ENCODE data around the gene ANO10.
"Not testable (repeated sequence)": the region's sequence is repeated elsewhere in the genome, so short reads cannot be mapped to it uniquely, and the experiment has no call there.

The ANO10 gene

DNA sequence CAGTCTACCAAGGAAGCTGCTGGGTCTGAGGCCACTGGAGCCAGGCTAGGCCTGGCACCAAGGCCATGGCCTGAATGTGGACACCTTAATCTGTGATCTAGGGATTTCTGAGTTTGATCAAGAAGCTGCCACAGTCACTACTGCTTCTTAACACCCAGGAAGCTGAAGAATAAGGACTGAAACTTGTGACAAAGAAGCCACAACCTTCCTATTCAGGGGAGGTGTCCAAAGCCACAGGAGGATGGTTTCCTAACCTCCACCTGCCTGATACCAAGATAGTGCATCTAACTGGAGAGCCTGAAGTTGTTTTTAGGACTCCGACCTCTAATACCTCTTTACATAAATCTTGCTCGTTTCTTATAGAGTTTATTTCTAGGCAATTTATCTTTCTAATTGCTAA, 5.5 kb upstream of the ANO10 start:
- ATAC-seq = peak; percentile 70
- no peak for DNase-seq

DNA sequence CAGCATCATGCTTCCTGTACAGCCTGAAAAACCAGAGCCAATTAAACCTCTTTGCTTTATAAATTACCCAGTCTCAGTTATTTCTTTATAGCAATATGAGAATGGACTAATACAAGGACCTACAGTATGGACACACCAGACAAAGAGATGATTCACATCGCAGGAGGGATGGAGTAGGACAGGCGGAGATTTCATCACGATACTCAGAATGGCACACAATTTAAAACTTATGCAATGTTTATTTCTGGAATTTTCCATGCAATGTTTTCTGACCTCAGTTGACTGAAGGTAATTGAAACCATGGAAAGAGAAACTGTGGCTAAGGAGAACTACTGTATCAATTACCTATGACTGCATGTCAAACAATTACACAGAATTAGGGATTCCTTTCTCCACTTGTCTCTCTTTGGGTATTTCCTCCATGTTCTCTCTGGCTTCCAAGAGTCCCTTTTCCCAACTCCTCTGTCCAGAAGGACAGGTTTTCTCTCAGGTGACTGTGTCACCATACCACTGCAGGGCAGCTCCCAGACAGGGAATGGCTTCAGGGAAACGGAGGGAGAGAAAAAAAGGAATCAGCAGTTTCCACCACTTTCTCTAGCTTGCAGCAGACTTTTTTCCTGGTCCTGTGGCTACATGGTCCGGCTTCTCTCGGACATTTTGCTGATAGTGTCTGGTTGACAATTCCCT, 3.0 kb upstream of the ANO10 start:
- DNase-seq (no peak), ATAC-seq (no peak)

DNA sequence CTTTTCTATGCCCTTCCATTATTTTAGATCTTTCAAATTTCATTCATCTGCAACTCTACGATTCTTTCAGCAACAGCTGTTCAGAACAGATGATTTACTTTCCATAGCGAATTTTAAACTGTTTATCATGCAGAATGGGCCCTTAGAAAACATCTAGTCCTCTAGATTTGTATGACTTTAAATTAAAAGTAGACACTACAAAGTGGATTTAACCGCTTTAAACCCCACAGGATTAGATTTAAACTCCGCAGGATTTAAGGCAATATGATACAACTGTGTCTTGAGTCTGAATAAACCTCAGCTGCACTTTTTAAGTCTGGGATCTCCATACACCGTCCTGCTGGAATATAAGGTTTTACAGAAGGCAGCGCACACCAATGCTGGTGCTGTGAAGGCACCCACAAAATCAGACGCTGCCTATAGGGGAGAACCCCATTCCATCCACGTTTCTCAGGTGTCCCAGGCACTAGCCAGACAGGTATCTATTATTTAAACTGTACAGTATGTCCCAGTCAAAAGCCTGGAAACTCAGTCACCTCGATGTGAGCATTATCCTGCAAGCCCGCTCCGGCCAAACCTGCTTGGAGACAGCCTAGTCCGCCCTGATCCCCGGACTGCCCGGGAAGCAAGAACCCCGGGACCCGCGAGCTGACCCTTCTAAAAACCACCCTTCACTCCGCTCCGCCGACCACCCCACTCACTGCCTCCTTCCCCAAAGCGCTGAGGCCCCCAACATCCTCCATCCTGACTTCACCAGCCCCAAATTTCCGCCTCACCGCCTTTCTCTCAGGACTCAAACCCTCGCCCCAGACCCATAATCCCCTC, 768 bp downstream of the ANO10 start:
- ATAC-seq (no peak), DNase-seq (no peak)

DNA sequence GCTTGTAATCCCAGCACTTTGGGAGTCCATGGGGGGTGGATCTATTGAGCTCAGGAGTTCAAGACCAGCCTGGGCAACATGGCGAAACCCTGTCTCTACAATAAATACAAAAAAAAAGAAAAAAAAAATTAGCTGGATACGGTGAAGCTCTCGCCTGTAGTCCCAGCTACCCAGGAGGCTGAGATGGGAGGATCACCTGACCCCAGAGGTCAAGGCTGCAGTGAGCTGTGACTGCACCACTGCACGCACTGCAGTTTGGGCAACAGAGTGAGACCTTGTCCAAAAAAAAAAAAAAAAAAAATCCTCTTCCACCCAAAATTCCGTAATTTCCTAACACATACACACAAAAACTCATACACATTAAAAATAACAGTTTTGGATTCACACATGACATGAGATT, 2.2 kb downstream of the ANO10 start:
- DNase-seq (no peak), ATAC-seq (no peak)

DNA sequence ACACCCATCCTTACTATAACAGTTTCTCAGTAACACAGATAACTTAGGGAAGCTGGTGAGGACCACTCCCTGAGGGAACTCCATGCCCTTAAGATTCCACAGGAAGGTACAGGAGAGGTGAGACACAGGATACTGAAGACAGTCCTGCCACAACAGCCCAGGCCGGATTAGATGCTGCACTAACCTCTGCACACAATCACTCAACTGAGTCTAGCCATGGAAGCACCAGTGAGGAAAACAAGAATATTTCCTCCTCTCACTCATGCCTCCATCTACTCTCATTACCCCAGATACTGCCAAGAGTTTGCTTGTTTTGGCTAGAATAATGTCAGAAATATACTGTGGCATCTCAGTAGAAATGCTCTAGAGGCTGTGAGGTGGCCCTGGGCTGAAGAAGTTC, 3.7 kb downstream of the ANO10 start:
- DNase-seq (no peak), ATAC-seq (no peak)

DNA sequence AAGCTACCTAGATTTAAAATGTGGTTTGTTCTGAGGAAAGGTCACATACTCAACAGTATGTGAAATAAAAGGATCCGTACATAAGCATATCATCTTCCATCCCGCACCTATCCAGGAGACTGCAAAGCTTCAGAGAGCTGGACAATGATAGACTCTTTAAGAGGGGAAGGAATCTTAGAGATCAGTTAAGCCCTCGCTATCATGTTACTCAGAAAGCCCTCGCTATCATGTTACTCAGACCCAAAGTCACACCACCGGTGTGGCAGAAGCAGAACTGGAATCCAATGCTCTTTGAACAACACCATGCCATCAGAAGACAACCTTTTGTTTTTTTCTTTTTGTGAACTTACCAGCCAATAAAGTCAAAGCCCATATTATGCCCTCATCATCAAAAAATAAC, 5.8 kb downstream of the ANO10 start:
- no peak for ATAC-seq
- no peak for DNase-seq

DNA sequence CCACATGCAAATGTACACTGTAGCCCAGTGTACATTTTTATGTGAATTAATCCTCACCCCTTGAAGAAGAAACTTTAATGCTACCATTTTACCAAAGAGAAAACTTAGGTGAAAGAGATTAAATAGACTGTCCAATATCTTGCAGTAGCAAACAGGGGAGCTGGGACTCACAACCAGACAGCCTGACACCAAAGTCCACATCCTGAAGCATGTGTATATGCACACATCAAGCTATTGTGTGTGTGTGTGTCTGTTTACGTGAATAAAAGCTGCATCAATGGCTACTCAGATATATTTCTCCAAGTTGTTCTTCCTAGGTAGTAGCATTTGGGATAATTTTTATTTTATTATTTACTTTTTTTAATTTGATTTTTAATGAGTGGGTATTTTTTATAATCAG, 6.7 kb downstream of the ANO10 start:
- ATAC-seq (no peak), DNase-seq (no peak)

DNA sequence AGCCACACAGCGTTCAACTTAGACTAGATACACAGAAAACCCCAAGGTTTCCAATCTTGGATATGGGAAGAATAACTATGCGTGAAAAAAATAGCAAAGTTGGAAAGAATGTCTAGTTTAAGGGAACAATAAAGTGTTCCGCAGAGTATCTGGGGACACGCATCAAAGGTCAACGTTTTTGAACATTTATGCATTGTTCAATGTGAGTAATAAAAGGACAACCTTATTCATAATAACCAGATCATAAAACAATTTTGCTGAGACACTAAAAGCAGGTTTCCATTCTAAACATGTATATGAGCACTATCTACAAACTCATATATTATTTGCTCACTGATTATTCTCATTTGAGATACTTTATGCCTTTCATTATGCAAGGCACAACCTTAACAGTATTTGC, 7.8 kb downstream of the ANO10 start:
- no peak for ATAC-seq
- DNase-seq = no peak

DNA sequence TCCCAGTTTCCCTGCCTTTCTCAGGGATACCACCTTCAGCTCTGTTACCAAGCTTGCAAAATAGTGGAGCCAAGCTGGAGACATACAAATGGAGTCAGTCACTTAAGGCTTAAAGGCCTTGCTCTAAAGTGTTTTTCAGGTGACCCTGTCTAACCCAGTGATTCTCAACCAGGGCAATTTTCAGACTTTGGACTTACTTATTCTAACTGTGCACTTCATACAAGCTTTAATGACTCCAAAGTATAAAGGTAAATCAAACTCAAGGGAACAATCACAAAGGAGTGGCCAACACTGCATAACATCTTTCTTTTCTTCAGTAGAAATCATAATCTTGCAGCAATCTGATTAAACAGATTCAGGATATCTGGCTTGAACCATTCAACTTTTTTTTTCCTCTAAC, 9.4 kb downstream of the ANO10 start:
- DNase-seq (no peak), ATAC-seq (no peak)

DNA sequence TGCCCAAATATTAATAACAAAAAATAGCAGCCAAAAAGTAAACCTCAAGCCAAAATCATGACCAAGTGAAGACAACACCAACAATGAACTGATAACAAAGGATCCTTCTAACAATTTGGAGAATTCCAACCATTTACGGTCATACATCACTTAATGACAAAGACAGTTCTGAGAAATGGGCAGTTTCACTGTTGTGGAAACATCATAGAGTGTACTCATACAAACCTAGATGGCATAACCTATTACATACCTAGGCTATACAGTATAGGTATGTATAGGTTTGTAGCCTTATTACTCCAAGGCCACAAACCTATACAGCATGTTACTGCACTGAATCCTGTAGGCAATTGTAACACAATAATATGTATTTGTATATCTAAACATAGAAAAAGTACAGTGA, 12.4 kb downstream of the ANO10 start:
- no peak for ATAC-seq
- DNase-seq = no peak

DNA sequence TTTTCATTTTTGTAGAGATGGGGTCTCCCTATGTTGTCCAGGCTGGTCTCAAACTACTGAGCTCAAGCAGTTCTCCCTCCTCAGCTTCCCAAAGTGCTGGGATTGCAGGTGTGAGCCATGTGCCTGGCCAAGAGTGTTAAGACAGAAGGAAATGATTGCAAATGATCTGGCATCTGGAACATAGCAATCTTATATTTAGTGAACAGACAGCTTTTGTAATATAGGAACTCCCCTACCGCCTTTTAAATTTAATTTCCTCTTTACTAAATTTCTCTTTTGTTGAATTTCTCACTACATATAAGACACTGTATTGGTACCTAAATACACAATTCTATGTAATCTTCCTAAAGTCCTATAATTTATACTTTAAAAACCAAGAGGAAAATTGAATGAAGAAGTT, 13.1 kb downstream of the ANO10 start:
- no peak for ATAC-seq

DNA sequence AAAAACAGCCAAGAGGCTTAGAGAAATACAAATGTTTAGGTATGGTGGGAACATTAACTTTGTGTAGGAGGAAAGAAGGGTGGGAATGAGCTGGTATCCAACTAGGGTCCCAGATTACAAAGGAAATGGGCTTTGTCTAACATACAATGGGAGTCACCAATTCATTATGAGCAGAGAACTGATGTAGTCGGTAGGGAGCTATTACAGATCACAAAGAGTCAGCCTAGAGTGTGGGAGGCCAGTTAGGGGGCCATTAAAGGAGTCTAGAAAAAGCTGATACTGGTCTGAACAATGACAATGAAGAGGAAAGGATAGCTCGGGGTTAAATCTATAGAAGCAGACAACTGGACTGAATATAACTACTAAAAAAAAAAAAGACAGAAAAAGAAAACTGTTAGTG, 15.5 kb downstream of the ANO10 start:
- DNase-seq (no peak), ATAC-seq (no peak)

More for the DNA sequence above, 13.1 kb downstream of the ANO10 start:
- no peak for DNase-seq

DNA sequence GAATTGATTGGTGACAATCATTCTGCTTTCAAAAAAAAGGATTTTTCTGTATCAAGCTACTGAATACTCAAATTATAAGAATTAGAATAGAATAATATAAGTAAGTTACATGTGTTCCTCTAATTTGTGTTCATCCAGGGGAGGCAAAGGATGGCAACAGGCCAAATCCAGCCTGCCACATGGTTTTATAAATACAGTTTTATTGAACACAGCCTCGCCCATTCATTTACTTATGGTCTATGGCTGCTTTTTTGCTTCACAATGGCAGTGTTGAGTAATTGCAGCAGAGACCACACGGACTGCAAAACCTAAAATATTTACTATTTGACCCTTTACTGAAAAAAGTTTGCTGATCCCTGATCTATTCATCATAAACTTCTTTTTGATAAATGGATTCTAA, 21.9 kb downstream of the ANO10 start:
- DNase-seq, ATAC-seq: not testable (repeated sequence)

DNA sequence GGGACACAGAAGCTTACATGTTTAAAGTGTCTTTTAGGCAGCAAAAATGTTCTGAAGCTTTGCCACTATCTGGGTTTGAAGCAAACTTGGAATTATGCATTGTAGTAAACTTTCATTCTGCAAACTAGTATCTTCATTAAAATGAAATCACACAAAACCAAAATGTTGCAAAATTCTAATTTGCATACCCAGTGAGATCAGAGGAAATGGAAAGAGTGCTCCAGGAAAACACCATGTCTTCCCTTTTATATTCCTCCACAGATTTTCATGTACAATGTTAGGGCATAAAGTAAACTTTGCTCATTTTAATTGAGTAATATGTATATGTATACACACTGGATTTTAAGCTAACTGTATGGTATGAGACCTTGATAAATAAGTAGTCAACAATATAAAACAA, 23.9 kb downstream of the ANO10 start:
- ATAC-seq (no peak), DNase-seq (no peak)

DNA sequence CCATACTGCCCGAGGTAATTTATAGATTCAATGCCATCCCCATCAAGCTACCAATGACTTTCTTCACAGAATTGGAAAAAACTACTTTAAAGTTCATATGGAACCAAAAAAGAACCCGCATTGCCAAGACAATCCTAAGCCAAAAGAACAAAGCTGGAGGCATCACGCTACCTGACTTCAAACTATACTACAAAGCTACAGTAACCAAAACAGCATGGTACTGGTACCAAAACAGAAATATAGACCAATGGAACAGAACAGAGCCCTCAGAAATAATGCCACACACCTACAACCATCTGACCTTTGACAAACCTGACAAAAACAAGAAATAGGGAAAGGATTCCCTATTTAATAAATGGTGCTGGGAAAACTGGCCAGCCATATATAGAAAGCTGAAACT, 25.6 kb downstream of the ANO10 start:
- not testable (repeated sequence) for DNase-seq, ATAC-seq

DNA sequence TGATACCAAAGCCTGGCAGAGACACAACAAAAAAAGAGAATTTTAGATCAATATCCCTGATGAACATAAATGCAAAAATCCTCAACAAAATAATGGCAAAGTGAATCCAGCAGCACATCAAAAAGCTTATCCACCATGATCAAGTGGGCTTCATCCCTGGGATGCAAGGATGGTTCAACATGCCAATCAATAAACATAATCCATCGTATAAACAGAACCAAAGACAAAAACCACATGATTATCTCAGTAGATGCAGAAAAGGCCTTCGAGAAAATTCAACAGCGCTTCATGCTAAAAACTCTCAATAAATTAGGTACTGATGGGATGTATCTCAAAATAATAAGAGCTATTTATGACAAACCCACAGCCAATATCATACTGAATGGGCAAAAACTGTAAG, 26.5 kb downstream of the ANO10 start:
- ATAC-seq, DNase-seq: not testable (repeated sequence)

DNA sequence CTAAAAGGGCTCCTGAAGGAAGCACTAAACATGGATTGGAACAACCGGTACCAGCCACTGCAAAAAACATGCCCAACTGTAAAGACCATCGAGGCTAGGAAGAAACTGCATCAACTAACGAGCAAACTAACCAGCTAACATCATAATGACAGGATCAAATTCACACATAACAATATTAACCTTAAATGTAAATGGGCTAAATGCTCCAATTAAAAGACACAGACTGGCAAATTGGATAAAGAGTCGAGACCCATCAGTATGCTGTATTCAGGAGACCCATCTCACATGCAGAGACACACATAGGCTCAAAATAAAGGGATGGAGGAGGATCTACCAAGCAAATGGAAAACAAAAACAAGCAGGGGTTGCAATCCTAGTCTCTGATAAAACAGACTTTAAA, 28.2 kb downstream of the ANO10 start:
- not testable (repeated sequence) for DNase-seq, ATAC-seq

DNA sequence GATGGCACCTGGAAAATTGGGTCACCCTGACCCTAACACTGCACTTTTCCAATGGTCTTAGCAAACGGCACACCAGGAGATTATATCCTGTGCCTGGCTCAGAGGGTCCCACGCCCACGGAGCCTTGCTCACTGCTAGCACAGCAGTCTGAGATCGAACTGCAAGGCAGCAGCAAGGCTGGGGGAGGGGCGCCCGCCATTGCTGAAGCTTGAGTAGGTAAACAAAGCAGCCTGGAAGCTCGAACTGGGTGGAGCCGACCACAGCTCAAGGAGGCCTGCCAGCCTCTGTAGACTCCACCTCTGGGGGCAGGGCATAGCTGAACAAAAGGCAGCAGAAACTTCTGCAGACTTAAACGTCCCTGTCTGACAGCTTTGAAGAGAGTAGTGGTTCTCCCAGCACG, 29.9 kb downstream of the ANO10 start:
- ATAC-seq, DNase-seq: not testable (repeated sequence)

DNA sequence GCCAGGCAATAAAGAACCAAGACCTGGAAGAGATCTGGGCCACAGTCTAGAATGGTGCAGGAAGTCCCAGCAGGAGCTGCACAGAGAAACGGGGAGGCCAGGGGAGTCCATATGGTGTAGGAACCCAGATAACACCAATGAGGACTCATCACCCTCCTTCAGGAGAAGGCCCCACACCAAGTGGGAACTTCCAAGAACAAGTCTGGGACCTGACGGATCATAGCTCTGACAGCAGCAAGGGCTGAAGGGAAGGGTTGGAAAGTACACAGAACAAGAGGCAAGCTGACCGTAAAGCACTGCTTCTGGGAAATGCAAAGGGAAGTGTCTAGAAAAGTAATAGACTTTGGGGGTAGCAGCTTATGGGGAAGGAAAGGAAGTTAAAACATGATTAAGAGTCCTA, 34.5 kb downstream of the ANO10 start:
- DNase-seq = no peak
- no peak for ATAC-seq

DNA sequence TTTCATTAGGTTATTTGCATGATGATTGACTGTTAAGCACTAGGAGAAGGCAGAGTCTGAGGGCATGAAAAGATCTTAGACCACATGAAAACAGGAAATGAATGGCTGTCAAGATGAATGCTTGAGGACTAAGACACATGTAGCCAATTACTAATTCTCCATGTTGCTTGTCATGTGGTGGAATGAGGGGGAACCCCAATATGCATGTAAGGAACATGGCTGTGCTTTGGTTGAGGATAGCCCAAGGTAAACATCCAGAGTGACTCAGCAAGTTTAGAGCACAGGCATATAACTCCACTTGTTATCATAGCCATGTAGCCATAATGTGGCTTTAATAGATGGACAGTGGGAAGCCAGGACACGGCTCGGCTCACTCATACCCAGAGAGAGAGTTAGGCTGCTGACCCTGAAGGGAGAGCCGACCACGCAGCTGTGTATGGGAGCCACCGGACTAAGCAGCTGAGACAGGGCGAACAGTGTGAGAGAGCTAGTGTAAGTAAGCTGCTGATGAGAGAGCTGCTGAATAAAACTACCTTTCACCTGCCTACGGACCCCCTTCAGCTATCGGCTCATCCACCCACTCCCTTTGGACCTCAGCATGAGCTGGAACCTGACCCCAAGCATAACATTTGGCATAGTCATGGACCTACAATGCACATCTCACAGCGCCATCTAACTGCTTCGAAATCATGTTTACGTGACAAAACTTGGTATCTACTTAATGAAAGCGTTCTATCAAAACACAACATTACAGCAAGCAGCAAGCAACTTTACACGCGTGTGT, 37.6 kb downstream of the ANO10 start:
- ATAC-seq (peak; percentile 49), DNase-seq (no peak)

DNA sequence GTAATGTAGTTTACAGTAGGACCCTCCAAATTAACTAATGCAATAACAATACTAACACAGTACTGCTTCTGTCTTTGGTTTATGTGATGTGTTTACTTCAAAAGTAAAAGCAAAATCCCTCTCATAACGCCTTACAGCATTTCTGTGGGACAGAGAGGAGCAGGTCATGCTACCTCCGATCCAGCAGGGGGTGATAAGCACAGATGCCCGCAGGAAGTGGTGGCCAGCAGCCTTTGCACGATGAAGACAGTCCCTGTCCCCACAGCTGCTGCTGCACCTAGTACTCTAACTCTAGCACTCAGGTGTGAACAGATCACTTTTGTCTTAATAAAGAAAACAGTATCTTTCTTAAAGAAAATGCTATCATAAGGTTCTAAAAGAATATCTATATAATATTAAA, 38.3 kb downstream of the ANO10 start:
- peak; percentile 11 for DNase-seq
- ATAC-seq = no peak

DNA sequence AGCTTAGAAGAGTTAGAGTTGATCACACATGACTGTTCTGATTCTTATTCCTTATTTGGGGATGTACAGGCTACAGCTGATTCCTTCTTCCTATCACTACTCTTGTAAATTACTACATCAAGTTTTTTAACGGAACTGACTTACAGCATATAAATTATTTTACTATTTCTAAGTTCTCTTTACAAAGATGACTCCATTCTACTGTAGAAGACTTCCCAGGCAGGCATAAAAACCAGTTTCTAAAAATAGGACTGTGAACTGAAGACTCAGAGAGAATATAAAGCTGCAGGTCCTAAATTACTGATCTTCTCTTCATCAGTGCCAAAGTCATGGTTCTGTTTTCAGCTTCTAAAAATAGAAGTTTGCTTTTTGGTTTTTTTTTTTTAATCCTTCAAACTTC, 38.9 kb downstream of the ANO10 start:
- no peak for DNase-seq
- no peak for ATAC-seq

DNA sequence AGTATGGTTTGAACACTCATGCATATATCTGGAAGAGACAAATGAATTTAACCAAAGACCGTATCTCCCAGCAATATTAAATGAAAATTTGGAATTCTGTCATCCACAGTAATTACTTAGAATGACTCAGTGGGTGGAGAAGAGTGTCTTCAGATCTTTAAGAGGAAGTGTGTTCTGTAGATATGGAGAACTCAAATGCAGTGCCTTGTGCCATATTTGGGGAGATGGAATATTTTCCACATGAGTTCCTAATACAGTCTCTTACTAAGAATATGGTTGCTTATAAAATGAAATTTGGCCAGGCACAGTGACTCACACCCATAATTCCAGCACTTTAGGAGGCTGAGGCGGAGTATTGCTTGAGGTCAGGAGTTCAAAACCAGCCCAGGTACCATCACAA, 40.5 kb downstream of the ANO10 start:
- ATAC-seq (no peak), DNase-seq (no peak)
